22Rv1 (cell line): ENCODE results near the gene NPB.

Experiments used
- H3K27ac ChIP-seq: fragments of 450-650 bp; 2 replicates; pipeline ENCODE4 v1.5.1; 2017
- ZFX ChIP-seq: fragments of 450-650 bp; IDR thresholded peaks from 2 replicates; pipeline ENCODE4 v1.6.1; 2017; ENCODE audit warnings: antibody characterized with exemption, borderline replicate concordance
- TF ChIP-seq, protein P1 (sequence below): fragments of 450-650 bp; IDR thresholded peaks from 2 replicates; pipeline ENCODE4 v1.5.1; 2017; ENCODE audit warnings: mild to moderate bottlenecking

Gene NPB

DNA sequence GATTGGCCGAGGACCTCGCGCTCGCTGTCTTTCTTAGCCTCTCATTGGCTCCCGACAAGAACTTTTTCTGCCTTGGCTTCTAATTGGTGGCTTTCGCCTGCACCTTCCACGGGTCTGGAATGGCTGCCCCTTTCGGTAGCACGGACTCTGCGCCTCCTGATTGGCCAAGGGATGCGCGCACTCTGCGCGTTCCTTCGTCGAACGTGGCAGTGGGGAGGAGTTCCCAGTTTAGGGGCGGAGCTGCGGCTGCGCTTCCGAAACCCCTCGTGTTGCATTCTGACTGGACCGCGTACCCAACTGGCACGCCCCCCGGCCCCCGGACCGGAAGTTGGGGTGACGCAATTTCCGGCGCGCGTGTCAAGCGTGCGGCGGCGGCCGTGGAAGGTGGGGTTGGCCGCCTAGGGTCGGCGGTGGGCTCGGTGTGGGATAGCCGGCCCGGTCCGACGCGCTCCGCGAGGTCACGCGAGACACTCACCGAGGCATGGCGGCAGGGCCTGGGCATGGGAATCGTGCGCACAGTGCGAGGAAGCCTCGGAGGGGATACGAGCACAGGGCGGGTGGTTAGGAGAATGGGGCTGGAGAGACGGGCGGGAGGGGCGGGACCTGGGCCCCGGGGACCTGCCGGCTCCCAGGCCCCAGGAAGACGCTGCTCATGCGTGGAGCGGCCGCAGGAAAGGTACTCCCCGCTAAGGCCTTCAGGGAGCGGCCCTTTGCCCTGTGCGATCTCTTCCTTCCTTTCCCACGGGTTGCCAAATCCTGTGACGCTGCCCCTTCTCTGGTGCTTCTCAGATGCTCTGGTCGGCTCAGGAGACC is 41.1 kb upstream of the NPB start:
- peak overlapping the region; percentile 99 for H3K27ac ChIP-seq
- TF ChIP-seq, protein P1, sequence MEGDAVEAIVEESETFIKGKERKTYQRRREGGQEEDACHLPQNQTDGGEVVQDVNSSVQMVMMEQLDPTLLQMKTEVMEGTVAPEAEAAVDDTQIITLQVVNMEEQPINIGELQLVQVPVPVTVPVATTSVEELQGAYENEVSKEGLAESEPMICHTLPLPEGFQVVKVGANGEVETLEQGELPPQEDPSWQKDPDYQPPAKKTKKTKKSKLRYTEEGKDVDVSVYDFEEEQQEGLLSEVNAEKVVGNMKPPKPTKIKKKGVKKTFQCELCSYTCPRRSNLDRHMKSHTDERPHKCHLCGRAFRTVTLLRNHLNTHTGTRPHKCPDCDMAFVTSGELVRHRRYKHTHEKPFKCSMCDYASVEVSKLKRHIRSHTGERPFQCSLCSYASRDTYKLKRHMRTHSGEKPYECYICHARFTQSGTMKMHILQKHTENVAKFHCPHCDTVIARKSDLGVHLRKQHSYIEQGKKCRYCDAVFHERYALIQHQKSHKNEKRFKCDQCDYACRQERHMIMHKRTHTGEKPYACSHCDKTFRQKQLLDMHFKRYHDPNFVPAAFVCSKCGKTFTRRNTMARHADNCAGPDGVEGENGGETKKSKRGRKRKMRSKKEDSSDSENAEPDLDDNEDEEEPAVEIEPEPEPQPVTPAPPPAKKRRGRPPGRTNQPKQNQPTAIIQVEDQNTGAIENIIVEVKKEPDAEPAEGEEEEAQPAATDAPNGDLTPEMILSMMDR = no peak
- no peak for TF ChIP-seq ZFX

DNA sequence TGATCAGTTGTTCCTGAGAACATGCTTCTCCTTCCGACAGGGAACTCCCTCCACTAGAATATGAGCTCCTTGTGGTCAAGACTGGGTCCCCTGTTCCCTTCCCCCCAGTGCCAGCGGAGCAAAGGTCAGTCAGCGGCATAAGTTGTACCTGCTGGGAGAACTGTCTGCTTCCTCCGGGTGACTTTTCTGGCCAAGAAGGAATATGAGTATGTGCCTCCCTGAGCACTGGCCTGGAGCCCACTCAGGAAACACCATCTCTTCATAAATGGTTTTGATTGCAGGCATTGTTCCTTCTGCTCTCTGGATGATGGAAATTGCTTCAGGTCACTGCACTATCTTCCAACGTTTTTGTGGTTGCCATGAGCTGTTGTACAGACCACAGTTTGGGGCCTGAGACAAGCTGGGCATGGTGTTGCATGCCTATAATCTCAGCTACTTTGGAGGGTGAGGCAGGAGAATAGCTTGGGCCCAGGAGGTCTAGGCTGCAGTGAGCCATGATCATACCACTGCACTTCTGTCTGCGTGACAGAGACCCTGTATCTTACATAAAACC is 38.8 kb upstream of the NPB start:
- H3K27ac ChIP-seq = peak overlapping the region; percentile 99
- TF ChIP-seq, protein P1 = no peak
- TF ChIP-seq ZFX = no peak

DNA sequence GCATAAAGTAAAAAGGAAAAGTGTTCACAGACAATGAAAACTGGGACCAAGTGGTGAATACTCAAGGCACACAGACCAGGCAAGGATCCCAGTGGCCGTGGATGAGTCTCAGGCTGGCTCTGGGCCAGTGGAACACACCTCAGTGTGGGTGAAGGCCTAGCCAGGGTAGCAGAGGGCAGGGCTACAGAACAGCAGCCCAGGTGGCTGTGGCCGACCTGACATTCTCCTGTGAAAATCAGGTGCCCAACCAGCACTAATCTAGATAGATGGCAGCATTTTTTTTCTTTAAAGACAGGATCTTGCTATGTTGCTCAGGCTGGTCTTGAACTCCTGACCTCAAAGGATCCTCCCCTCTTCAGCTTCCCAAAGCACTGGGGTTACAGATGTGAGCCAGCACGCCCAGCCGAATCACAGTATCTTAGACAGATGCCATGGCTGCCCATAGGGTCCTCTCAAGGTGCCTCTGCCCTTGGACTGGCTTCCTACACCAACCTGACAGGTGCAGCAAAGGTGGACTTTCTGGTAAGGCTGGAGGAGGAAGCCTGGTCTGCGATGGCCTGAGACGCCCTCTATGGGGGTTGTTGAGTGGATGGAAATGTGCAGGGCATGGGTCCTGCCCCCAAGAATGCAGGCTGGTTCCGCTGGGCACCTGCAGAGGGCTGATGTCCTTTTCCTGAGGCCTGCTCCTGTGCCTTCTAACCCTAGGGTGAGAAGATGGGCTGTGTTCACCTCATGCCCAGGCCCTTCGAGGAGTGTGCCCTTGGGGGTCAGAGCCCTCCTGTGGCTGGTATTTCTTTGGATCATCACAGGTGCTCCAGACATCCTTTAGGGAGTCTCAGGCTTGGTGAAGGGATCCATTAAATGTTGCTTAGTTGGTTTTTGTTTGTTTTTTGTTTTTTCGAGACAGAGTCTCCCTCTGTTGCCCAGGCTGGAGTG is 37.9 kb upstream of the NPB start:
- TF ChIP-seq, protein P1 = no peak
- H3K27ac ChIP-seq = peak overlapping the region; percentile 99

DNA sequence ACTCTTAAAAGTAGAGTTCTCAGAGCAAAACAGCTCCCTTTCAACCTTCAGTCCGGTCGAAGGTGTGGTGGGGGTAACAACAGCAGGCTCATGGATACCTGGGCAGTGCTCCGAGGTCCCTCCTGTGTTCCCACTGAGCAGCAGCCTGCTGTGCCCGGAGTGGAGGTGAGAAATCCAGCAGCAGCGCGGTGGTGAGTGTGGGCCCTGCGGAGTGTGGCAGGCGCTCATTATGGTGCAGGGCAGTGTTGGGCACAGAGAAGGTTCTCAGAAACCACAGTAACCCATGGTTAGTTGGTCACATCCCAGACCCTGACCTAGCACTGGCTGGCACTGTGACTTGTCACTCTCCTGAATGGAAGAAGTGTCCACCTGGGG is 36.7 kb upstream of the NPB start:
- H3K27ac ChIP-seq = peak overlapping the region; percentile 99
- TF ChIP-seq ZFX = no peak
- TF ChIP-seq, protein P1 = no peak

DNA sequence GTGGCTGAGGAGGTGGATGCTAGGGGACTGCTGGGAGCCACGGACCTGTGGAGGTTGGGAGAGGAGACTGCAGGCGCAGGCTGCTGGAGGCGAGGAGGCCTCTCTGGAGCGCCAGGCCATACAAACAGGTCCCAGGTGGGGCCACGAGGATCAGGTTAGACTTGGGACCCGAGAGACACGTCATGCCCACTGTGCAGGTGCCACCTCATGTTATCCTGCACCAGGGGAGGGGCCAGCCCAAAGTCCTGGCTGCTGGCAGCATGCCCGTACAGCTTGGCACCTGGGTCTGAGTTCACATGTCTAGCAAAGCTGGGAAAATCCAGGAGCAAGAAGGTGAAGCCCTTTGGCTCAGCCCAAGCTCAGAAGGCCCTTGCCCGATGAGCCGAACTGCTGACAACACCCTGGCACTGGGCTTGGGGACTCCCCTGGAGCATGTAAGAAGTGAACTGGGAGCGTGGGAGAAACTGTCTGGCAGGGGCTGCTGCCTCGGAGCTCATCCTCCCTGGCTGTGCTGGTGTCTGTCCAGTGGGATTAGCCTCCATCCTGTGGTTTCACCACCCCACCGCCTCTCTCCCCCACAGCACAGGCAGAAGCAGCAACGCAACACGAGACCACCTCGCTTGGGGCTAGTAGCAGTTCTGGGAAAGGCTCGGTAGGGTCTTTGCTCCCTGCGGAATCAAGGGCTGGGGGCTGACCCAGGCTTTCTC is 36.2 kb upstream of the NPB start:
- TF ChIP-seq, protein P1 = no peak
- no peak for TF ChIP-seq ZFX
- peak overlapping the region; percentile 99 for H3K27ac ChIP-seq

DNA sequence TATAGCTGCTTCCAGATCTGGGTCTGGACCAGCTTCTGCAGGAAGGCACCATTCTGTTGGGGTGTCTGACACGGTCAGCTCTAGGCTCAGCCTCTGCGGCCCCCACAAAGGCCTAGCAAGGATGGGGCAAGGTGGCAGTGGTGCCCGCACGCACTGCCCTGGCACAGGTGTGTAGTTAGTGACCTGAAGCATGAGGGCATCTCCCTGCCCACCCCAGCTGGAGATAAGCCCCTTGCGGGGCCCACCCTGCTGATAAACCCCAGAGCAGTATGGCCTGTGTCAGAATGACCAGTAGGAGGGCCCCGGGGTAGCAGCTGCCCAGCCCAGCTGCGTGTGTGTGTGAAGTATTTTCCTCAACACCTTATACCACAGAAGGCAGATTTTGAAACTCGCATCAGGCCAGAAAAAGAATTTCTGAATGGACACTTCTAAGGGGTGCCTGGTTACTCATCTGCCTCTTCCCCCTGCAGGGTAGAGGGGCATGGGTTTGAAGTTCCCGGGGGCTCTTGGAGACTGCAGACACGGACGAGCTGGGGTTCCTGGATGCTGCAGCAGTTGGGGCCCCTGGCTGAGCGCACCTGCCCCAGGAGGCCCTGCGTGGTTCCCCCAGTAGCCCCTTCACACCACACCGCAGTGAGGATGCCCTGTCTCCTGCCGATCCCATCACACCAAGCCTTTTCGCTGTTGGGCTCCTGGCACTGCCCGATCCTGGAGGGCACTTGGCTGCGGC is 35.4 kb upstream of the NPB start:
- H3K27ac ChIP-seq = peak overlapping the region; percentile 99
- TF ChIP-seq, protein P1 = no peak
- no peak for TF ChIP-seq ZFX
